Endodermal cell (in vitro differentiated cells): ENCODE measurements around the gene SPAG9. TPM values are rescaled to one million over a fixed set of nuclear protein-coding genes. Genes with fewer than 3 reads are reported as not detected.

Source experiments
- DNase-seq: peaks from one replicate; pipeline ENCODE4 v3.0.0-alpha.2; 2017
- H3K27ac ChIP-seq: 2 replicates; pipeline ENCODE4 v1.5.1; 2013; ENCODE audit warnings: mild to moderate bottlenecking, low read depth, low read length, moderate library complexity
- H3K27me3 ChIP-seq: 2 replicates; pipeline ENCODE4 v1.6.1; 2013; ENCODE audit warnings: mild to moderate bottlenecking, low read length, moderate library complexity; ENCODE audit not compliant: insufficient read depth, control insufficient read depth, poor library complexity, severe bottlenecking
- H3K36me3 ChIP-seq: 2 replicates; pipeline ENCODE4 v1.7.0; 2013; ENCODE audit warnings: mild to moderate bottlenecking, low read length, moderate library complexity; ENCODE audit not compliant: control insufficient read depth, insufficient read depth
- H3K4me1 ChIP-seq: one replicate; pipeline ENCODE4 v1.7.0; 2013; ENCODE audit warnings: low read length; ENCODE audit not compliant: control insufficient read depth, insufficient read depth
- H3K4me3 ChIP-seq: 2 replicates; pipeline ENCODE4 v1.5.1; 2013; ENCODE audit warnings: mild to moderate bottlenecking, low read length, moderate library complexity
- H3K9ac ChIP-seq: 2 replicates; pipeline ENCODE4 v1.6.1; 2013; ENCODE audit warnings: mild to moderate bottlenecking, low read length, moderate library complexity; ENCODE audit not compliant: poor library complexity, severe bottlenecking; ENCODE audit errors: extremely low read depth
- H3K9me3 ChIP-seq: 2 replicates; pipeline ENCODE4 v1.6.1; 2013; ENCODE audit warnings: mild to moderate bottlenecking, low read length, moderate library complexity; ENCODE audit not compliant: control insufficient read depth
- H3K27ac Mint-ChIP-seq: 2 replicates; pipeline ENCODE4 v1.8.0; 2020; ENCODE audit warnings: mixed read lengths
- H3K27me3 Mint-ChIP-seq: 2 replicates; pipeline ENCODE4 v1.8.0; 2021; ENCODE audit warnings: mild to moderate bottlenecking, mixed read lengths; ENCODE audit not compliant: insufficient read depth
- H3K36me3 Mint-ChIP-seq: 2 replicates; pipeline ENCODE4 v1.8.0; 2020; ENCODE audit warnings: low read depth, mixed read lengths
- H3K4me1 Mint-ChIP-seq: 2 replicates; pipeline ENCODE4 v1.8.0; 2020; ENCODE audit warnings: mixed read lengths
- H3K4me3 Mint-ChIP-seq: 2 replicates; pipeline ENCODE4 v1.8.0; 2020; ENCODE audit warnings: mild to moderate bottlenecking, moderate library complexity, mixed read lengths
- H3K9me3 Mint-ChIP-seq: 2 replicates; pipeline ENCODE4 v1.8.0; 2020; ENCODE audit warnings: mild to moderate bottlenecking, mixed read lengths
- WGBS, 2 experiments: methylation state at CpG; one replicate each; pipeline versions ENCODE4 v1.1.5 to v1.1.7; 2013; ENCODE audit warnings: missing lambda C conversion rate in 2 of 2, mixed read lengths in 1 of 2; ENCODE audit not compliant: insufficient coverage in 1 of 2, insufficient read length in 1 of 2; 5-methylcytosine and 5-hydroxymethylcytosine counted together
- total RNA-seq, 2 donors: library from RNA; stranded (reverse); fragmentation: NEBNext Ultra II Directional in 1 of 2; extraction: Animal tissue kit (Norgen Biotek cat#: 25700) in 1 of 2; gene quantifications; 2 replicates in 1 of 2; 3 replicates in 1 of 2; pipeline ENCODE4 v1.2.1, GENCODE V29; 2021
- TF ChIP-seq, protein P1 (sequence below): fragments of 200-600 bp; sonication (generic); conservative IDR thresholded peaks from 2 replicates; pipeline ENCODE4 v1.5.0; 2021; ENCODE audit warnings: antibody characterized with exemption, mild to moderate bottlenecking

The SPAG9 gene
- total RNA-seq, 2 donors from 2014 or later, result 64.8 to 77.7 TPM

DNA sequence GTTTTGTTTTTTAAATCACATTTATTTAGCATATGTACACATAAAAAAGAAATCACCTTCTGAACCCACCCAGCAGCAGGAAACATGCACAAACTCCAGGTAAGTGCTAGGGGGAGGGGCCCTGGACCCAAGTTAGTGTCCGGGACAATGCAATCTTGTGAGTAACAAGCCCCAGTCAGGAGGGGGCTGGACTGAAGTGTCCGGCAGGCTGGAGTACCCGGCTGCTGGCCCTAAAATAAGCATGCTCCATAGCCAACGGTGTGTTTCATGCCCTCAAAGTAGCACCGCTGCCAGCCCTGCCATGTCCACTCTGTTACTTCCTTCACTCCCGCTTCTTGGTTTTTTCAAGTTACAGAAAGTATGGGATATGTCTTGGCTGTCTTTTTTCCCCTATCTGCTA is 102.1 kb downstream of the SPAG9 start:
- H3K9ac ChIP-seq, result no peak overlapping the region
- H3K36me3 ChIP-seq, result peaks cover 49% of the 10 kb centered on the region
- Mint-ChIP-seq H3K36me3 (peaks cover 15% of the 10 kb centered on the region), H3K27me3 (no peaks in the 10 kb centered on the region), H3K9me3 (no peaks in the 10 kb centered on the region), H3K4me3 (no peak overlapping the region), H3K27ac (no peak overlapping the region), H3K4me1 (peaks cover 21% of the 10 kb centered on the region)
- H3K27ac ChIP-seq, result no peak overlapping the region
- peaks cover 3% of the 10 kb centered on the region for H3K4me1 ChIP-seq
- TF ChIP-seq, protein P1, sequence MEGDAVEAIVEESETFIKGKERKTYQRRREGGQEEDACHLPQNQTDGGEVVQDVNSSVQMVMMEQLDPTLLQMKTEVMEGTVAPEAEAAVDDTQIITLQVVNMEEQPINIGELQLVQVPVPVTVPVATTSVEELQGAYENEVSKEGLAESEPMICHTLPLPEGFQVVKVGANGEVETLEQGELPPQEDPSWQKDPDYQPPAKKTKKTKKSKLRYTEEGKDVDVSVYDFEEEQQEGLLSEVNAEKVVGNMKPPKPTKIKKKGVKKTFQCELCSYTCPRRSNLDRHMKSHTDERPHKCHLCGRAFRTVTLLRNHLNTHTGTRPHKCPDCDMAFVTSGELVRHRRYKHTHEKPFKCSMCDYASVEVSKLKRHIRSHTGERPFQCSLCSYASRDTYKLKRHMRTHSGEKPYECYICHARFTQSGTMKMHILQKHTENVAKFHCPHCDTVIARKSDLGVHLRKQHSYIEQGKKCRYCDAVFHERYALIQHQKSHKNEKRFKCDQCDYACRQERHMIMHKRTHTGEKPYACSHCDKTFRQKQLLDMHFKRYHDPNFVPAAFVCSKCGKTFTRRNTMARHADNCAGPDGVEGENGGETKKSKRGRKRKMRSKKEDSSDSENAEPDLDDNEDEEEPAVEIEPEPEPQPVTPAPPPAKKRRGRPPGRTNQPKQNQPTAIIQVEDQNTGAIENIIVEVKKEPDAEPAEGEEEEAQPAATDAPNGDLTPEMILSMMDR, result no peak
- 92 to 94% methylated on average over 6 of the region's 6 CpGs for WGBS, 2 experiments
- H3K9me3 ChIP-seq, result no peaks in the 10 kb centered on the region
- DNase-seq, result no peak
- H3K4me3 ChIP-seq, result no peak overlapping the region
- no peaks in the 10 kb centered on the region for H3K27me3 ChIP-seq

DNA sequence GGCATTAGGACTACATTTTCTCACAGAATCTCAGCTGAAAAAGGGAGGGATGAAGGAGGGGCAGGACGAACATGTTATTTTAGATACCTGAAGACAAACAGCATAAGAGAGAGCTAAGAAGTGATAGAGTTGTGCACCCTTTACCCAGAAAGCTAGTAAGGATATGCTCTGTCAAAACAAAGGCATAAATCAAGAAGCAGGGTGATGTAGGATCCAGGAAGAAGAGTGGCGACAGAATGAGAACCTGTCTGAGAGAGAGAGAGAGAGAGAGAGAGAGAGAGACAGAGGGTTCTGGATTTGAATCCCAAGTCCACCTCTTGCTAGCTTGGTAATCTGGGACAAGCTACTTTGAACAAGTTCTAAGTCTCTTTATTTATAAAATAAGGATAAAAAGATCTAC is 103.4 kb downstream of the SPAG9 start:
- Histone ChIP-seq H3K4me3 (no peak overlapping the region), H3K27ac (no peak overlapping the region), H3K4me1 (peaks cover 3% of the 10 kb centered on the region), H3K36me3 (peaks cover 58% of the 10 kb centered on the region), H3K9me3 (no peaks in the 10 kb centered on the region), H3K9ac (no peak overlapping the region), H3K27me3 (no peaks in the 10 kb centered on the region)
- DNase-seq, result no peak
- TF ChIP-seq, protein P1, result no peak
- H3K4me1 Mint-ChIP-seq, result peaks cover 21% of the 10 kb centered on the region
- no peak overlapping the region for H3K27ac Mint-ChIP-seq
- H3K27me3 Mint-ChIP-seq, result no peaks in the 10 kb centered on the region
- WGBS, 2 experiments, result 93% methylated on average over 2 of the region's 2 CpGs
- H3K4me3 Mint-ChIP-seq, result no peak overlapping the region
- H3K9me3 Mint-ChIP-seq, result no peaks in the 10 kb centered on the region
- peaks cover 19% of the 10 kb centered on the region for H3K36me3 Mint-ChIP-seq

DNA sequence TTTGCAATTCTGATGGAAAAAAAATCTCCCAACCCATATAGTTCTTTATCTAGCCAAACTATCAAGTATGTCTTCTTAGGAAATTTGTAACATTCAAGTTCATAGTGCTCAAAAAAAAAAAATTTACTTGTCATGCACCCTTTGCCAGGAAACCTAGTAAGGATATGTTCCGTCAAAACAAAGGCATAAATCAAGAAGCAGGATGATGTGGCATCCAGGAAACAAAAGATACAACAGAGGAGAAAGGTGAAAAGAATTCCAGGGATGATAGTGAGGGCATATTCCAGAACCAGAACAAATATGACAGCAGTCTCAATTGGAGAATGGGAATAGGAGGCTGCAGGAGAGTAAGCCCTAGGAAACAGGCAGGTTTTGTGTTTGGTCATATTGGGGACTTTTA is 104.6 kb downstream of the SPAG9 start:
- Histone ChIP-seq H3K4me3 (no peak overlapping the region), H3K9ac (no peak overlapping the region), H3K9me3 (no peaks in the 10 kb centered on the region), H3K4me1 (peaks cover 3% of the 10 kb centered on the region), H3K27ac (no peak overlapping the region), H3K36me3 (peaks cover 57% of the 10 kb centered on the region), H3K27me3 (no peaks in the 10 kb centered on the region)
- no peaks in the 10 kb centered on the region for H3K9me3 Mint-ChIP-seq
- peaks cover 20% of the 10 kb centered on the region for H3K36me3 Mint-ChIP-seq
- no peaks in the 10 kb centered on the region for H3K27me3 Mint-ChIP-seq
- TF ChIP-seq, protein P1, result no peak
- H3K27ac Mint-ChIP-seq, result no peak overlapping the region
- no peak for DNase-seq
- WGBS, 2 experiments, result 96 to 100% methylated on average over 1 of the region's 1 CpG
- H3K4me1 Mint-ChIP-seq, result peaks cover 19% of the 10 kb centered on the region
- H3K4me3 Mint-ChIP-seq, result no peak overlapping the region
